CD4-positive, alpha-beta T cell treated with Interleukin-12 subunit alpha and Interleukin-12 subunit beta, for 1 hour (primary cell): ENCODE data around the gene TAAR1.
"Not testable (repeated sequence)": the region's sequence is repeated elsewhere in the genome, so short reads cannot be mapped to it uniquely, and the experiment has no call there.

Experiments
- DNase-seq: peaks from one replicate; pipeline ENCODE4 v3.0.0-alpha.2; 2020

TAAR1 gene

GRCh38 chr6:132651062-132651461, 7.9 kb downstream of the TAAR1 start:
- peak; percentile 6 for DNase-seq

- DNase-seq: no peak
Observed at GRCh38 chr6:132650429-132650828, 8.6 kb downstream of the TAAR1 start.

GRCh38 chr6:132648828-132649227, 10.2 kb downstream of the TAAR1 start:
- DNase-seq: no peak

- DNase-seq: peak; percentile 16
Observed at GRCh38 chr6:132648356-132648755, 10.6 kb downstream of the TAAR1 start.

- DNase-seq: no peak
Observed at GRCh38 chr6:132643547-132643946, 15.4 kb downstream of the TAAR1 start.

- not testable (repeated sequence) for DNase-seq
Observed at GRCh38 chr6:132637135-132637534, 21.8 kb downstream of the TAAR1 start.

GRCh38 chr6:132635906-132636305, 23.1 kb downstream of the TAAR1 start:
- DNase-seq: not testable (repeated sequence)

GRCh38 chr6:132635288-132635687, 23.7 kb downstream of the TAAR1 start:
- not testable (repeated sequence) for DNase-seq

- DNase-seq: no peak
Observed at GRCh38 chr6:132634796-132635195, 24.2 kb downstream of the TAAR1 start.

- DNase-seq: no peak
Observed at GRCh38 chr6:132633362-132633761, 25.6 kb downstream of the TAAR1 start.

- DNase-seq: no peak
Observed at GRCh38 chr6:132624175-132624574, 34.8 kb downstream of the TAAR1 start, which contains the start of gene TAAR2. TAAR2 (minus strand) TSS chr6:132624275; CDS start chr6:132624275, 0 bp downstream.

- DNase-seq: no peak
Observed at GRCh38 chr6:132623106-132623845, 35.7 kb downstream of the TAAR1 start.

GRCh38 chr6:132616677-132617076, 42.3 kb downstream of the TAAR1 start:
- no peak for DNase-seq

- DNase-seq: peak; percentile 5
Observed at GRCh38 chr6:132614554-132614953, 44.4 kb downstream of the TAAR1 start.

- DNase-seq: peak; percentile 27
Observed at GRCh38 chr6:132612449-132613108, 46.4 kb downstream of the TAAR1 start.

- DNase-seq: no peak
Observed at GRCh38 chr6:132611616-132612015, 47.4 kb downstream of the TAAR1 start.

GRCh38 chr6:132607544-132608233, 51.3 kb downstream of the TAAR1 start:
- DNase-seq: no peak

GRCh38 chr6:132604635-132605152, 54.3 kb downstream of the TAAR1 start:
- no peak for DNase-seq

GRCh38 chr6:132600900-132601299, 58.1 kb downstream of the TAAR1 start:
- DNase-seq: not testable (repeated sequence)

GRCh38 chr6:132598473-132598872, 60.5 kb downstream of the TAAR1 start:
- DNase-seq: no peak

- DNase-seq: no peak
Observed at GRCh38 chr6:132596201-132596600, 62.8 kb downstream of the TAAR1 start.
